MM.1S (cell line): ENCODE data around the gene LYZL4.

Experiments used
- DNase-seq: peaks from one replicate; pipeline ENCODE4 v3.0.0-alpha.2; 2015
- H2AFZ ChIP-seq: fragments of 300-600 bp; sonication (generic); 2 replicates; pipeline ENCODE4 v1.6.0; 2016; ENCODE audit warnings: antibody characterized with exemption, low read length
- H3F3A ChIP-seq: fragments of 300-600 bp; sonication (generic); 2 replicates; pipeline ENCODE4 v1.6.1; 2016; ENCODE audit warnings: mild to moderate bottlenecking, antibody characterized with exemption, low read length, moderate library complexity, mixed read lengths; ENCODE audit not compliant: insufficient read depth
- H3K27ac ChIP-seq: fragments of 300-600 bp; sonication (generic); 2 replicates; pipeline ENCODE4 v1.5.1; 2016; ENCODE audit warnings: mild to moderate bottlenecking, low read length
- H3K27me3 ChIP-seq: fragments of 300-600 bp; sonication (generic); replicated peaks from 2 replicates; pipeline ENCODE4 v1.6.0; 2016; ENCODE audit warnings: low read length; ENCODE audit not compliant: insufficient read depth
- H3K36me3 ChIP-seq: fragments of 300-600 bp; sonication (generic); replicated peaks from 2 replicates; pipeline ENCODE4 v1.6.1; 2016; ENCODE audit warnings: mild to moderate bottlenecking, low read length, mixed read lengths; ENCODE audit not compliant: insufficient read depth
- H3K4me1 ChIP-seq: fragments of 300-600 bp; sonication (generic); 2 replicates; pipeline ENCODE4 v1.6.1; 2016; ENCODE audit warnings: low read length, mixed read lengths
- H3K4me2 ChIP-seq: fragments of 300-600 bp; sonication (generic); 2 replicates; pipeline ENCODE4 v1.6.0; 2016; ENCODE audit warnings: low read depth, low read length
- H3K4me3 ChIP-seq: fragments of 300-600 bp; sonication (generic); 2 replicates; pipeline ENCODE4 v1.5.1; 2016; ENCODE audit warnings: low read length, mixed read lengths
- H3K79me2 ChIP-seq: fragments of 300-600 bp; sonication (generic); 2 replicates; pipeline ENCODE4 v1.6.1; 2016; ENCODE audit warnings: mixed run types, low read length, mixed read lengths
- H3K9ac ChIP-seq: fragments of 300-600 bp; sonication (generic); 2 replicates; pipeline ENCODE4 v1.6.1; 2016; ENCODE audit warnings: low read length, mixed read lengths
- H3K9me2 ChIP-seq: fragments of 300-600 bp; sonication (generic); replicated peaks from 2 replicates; pipeline ENCODE4 v1.6.1; 2016; ENCODE audit warnings: mild to moderate bottlenecking, low read length, mixed read lengths; ENCODE audit not compliant: insufficient read depth
- H3K9me3 ChIP-seq: fragments of 300-600 bp; sonication (generic); replicated peaks from 2 replicates; pipeline ENCODE4 v1.6.1; 2016; ENCODE audit warnings: mild to moderate bottlenecking, low read length, mixed read lengths; ENCODE audit not compliant: insufficient read depth
- H4K20me1 ChIP-seq: fragments of 300-600 bp; sonication (generic); 2 replicates; pipeline ENCODE4 v1.6.1; 2016; ENCODE audit warnings: mild to moderate bottlenecking, low read length, moderate library complexity, mixed read lengths; ENCODE audit not compliant: insufficient read depth
- CTCF ChIP-seq: fragments of 300-600 bp; sonication (generic); IDR thresholded peaks from 2 replicates; pipeline ENCODE4 v1.5.1; 2016; ENCODE audit warnings: antibody characterized with exemption, low read length, mixed read lengths
- EZH2 ChIP-seq: fragments of 300-600 bp; sonication (generic); optimal IDR thresholded peaks from 2 replicates; pipeline ENCODE3; 2017; ENCODE audit warnings: low read depth, mild to moderate bottlenecking, antibody characterized with exemption, low read length, mixed read lengths
- EZH2phosphoT487 ChIP-seq: fragments of 300-600 bp; sonication (generic); IDR thresholded peaks from 2 replicates; pipeline ENCODE4 v1.6.1; 2018; ENCODE audit warnings: antibody characterized with exemption, low read length

Gene LYZL4

DNA sequence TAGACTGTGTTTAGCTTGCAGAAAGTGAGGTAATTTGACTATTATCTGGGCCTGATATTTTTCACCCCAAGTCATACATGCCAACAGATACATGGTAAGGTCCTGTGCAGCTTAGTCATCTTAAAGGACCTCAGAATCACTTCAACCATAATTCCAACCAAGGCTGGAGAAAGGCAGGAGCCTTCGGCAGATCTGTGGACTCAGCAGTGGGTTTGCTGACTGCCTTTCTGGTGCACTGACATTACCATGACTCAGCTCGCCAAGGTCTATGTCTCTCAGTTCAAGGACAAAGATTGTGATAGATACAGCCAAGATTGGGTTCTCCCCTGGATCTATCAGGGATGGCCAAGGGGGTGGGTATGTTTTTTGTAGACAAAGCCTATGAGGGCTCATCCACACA is 32.7 kb downstream of the LYZL4 start:
- no peak overlapping the region for H3K4me3 ChIP-seq
- H3K27me3 ChIP-seq: no peaks in the 10 kb centered on the region
- no peaks in the 10 kb centered on the region for H4K20me1 ChIP-seq
- no peaks in the 10 kb centered on the region for H3K4me1 ChIP-seq
- H3K9me2 ChIP-seq: no peaks in the 10 kb centered on the region
- no peak for DNase-seq
- no peak overlapping the region for H3K27ac ChIP-seq
- no peaks in the 10 kb centered on the region for H3K36me3 ChIP-seq
- H3K9me3 ChIP-seq: no peaks in the 10 kb centered on the region
- H3K9ac ChIP-seq: no peak overlapping the region
- no peaks in the 10 kb centered on the region for H3K79me2 ChIP-seq
- TF ChIP-seq EZH2phosphoT487: no peak
- TF ChIP-seq CTCF: no peak
- no peak for TF ChIP-seq EZH2
- H2AFZ ChIP-seq: no peak overlapping the region
- no peaks in the 10 kb centered on the region for H3F3A ChIP-seq
- H3K4me2 ChIP-seq: no peak overlapping the region

GRCh38 chr3:42376344-42376798 is 34.0 kb downstream of the LYZL4 start:
- Histone ChIP-seq H3F3A (no peaks in the 10 kb centered on the region), H3K4me2 (no peak overlapping the region), H3K79me2 (no peaks in the 10 kb centered on the region), H3K27me3 (no peaks in the 10 kb centered on the region), H3K4me3 (no peak overlapping the region), H2AFZ (no peak overlapping the region), H4K20me1 (no peaks in the 10 kb centered on the region), H3K27ac (no peak overlapping the region), H3K36me3 (no peaks in the 10 kb centered on the region), H3K9ac (no peak overlapping the region), H3K9me3 (no peaks in the 10 kb centered on the region), H3K4me1 (no peaks in the 10 kb centered on the region), H3K9me2 (no peaks in the 10 kb centered on the region)
- TF ChIP-seq EZH2phosphoT487 (no peak), EZH2 (no peak), CTCF (no peak)
- DNase-seq: no peak

DNA sequence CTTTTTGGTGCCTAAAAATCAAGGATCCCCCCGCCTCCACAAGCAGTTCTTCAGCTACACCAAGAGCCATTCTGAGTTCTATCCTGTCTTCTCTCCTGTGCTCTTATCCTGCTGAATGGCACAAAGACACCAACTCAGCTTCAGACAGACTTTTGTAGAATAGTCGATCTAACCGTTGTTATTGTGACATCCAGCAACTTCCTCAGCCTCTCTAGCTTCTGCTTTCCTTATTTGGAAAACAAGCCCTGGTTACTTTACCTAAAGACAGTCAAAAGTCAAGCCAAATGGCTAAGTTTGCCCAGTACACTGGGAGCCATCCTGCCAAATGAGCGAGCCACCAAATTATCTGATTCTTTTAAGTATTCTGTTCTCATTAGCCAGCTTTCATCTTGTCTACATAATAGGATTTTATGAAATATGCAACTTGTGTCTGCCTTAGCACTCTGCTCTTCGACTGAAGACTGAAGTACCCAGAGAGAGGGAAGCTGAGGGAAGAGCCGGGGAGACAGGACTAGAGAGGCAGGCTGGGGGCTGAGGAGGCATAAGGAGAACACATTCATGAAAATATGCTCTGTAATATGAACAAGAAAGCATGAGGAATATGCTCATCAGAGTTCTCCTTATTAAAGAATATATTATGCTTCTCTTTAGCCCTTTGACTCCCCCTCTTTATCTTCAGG is 35.1 kb downstream of the LYZL4 start:
- Histone ChIP-seq H3K9ac (no peak overlapping the region), H3K4me2 (no peak overlapping the region), H3K4me1 (no peaks in the 10 kb centered on the region), H3K4me3 (no peak overlapping the region), H3K27me3 (no peaks in the 10 kb centered on the region), H3F3A (no peaks in the 10 kb centered on the region), H3K9me2 (no peaks in the 10 kb centered on the region), H2AFZ (no peak overlapping the region), H3K36me3 (no peaks in the 10 kb centered on the region), H3K9me3 (no peaks in the 10 kb centered on the region), H4K20me1 (no peaks in the 10 kb centered on the region), H3K27ac (no peak overlapping the region), H3K79me2 (no peaks in the 10 kb centered on the region)
- DNase-seq: no peak
- TF ChIP-seq EZH2 (no peak), EZH2phosphoT487 (no peak), CTCF (no peak)
